Bone marrow (tissue), 2 donors: ENCODE data around the gene PRSS56.
A peak's percentile ranks its signal among the peaks of the same experiment; 100 is the strongest.
"Not testable (repeated sequence)": the region's sequence is repeated elsewhere in the genome, so short reads cannot be mapped to it uniquely, and the experiment has no call there.

Experiments used
- DNase-seq, 2 donors: peaks; one replicate each; lab custom pipeline; 2025; lab: John Stamatoyannopoulos, UW

PRSS56 gene

DNA sequence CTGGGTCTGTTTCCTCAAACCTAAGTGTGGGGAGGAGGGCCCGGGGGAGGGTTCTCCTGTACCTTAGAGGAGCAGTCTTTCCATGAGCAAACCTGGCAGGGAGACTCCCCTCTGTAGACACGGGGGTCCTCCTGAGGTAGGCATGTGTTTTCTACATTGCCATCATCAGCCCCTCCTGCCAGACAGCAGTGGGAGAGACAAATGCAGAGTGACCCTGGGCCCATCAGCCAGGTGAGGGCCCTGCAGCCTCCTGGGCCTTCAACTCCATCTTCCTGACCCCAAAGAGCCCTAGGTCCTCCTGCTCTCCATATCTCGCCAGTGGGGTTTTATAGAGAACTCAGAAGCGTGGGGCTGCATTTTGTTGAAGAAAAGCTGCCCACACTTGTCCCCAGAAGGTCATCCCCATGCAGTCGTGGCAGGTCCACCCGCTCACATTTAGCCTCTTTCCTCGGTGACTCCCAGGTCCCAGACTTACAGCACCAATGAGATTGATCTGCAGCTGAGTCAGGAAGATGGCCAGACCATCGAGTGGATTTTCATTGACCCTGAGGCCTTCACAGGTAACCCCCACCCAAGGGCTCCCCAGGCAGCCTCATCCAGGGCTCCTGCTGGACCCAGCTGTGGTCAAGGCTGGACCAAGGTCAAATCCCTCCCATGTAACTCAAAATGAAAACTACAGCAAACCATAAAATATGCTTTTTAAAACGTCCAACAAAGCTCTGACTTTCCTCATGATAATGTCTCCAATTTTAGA lies 21.9 kb downstream of the PRSS56 start:
- DNase-seq = no peak

- no peak for DNase-seq
Observed at GRCh38 chr2:232542715-232543467, 22.7 kb downstream of the PRSS56 start.

- no peak for DNase-seq
Observed at GRCh38 chr2:232543491-232543890, 23.3 kb downstream of the PRSS56 start.

- no peak for DNase-seq
Observed at GRCh38 chr2:232543928-232544631, 23.9 kb downstream of the PRSS56 start.

GRCh38 chr2:232544674-232545073 lies 24.5 kb downstream of the PRSS56 start:
- no peak for DNase-seq

GRCh38 chr2:232545511-232546375 lies 25.6 kb downstream of the PRSS56 start:
- no peak for DNase-seq

- DNase-seq = no peak
Observed at GRCh38 chr2:232547991-232548390, 27.8 kb downstream of the PRSS56 start.

DNA sequence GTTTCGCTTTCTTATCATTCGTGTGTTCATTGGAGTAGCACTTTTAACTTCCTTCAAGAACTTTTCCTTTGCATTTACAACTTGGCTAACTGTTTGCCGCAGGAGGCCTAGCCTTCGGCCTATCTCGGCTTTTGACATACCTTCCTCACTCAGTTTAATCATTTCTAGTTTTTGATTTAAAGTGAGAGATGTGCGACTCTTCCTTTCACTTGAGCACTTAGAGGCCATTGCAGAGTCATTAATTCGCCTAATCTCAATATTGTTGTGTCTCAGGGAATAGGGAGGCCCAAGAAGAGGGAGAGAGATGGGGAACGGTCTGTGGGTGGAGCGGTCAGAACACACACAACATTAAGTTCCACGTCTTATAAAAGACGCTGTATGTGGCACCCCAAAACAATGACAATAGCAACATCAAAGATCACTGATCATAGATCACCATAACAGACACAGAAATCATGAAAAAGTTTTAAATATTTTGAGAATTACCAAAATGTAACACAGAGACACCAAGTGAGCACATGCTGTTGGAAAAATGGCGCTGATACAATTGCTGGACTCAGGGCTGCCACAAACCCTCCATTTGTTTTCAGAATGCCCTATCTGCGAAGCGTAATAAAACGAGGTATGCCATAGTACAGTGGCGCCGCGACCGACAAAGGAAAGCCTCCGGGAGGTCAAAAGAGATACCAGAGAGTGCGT lies 29.6 kb downstream of the PRSS56 start:
- no peak for DNase-seq

DNA sequence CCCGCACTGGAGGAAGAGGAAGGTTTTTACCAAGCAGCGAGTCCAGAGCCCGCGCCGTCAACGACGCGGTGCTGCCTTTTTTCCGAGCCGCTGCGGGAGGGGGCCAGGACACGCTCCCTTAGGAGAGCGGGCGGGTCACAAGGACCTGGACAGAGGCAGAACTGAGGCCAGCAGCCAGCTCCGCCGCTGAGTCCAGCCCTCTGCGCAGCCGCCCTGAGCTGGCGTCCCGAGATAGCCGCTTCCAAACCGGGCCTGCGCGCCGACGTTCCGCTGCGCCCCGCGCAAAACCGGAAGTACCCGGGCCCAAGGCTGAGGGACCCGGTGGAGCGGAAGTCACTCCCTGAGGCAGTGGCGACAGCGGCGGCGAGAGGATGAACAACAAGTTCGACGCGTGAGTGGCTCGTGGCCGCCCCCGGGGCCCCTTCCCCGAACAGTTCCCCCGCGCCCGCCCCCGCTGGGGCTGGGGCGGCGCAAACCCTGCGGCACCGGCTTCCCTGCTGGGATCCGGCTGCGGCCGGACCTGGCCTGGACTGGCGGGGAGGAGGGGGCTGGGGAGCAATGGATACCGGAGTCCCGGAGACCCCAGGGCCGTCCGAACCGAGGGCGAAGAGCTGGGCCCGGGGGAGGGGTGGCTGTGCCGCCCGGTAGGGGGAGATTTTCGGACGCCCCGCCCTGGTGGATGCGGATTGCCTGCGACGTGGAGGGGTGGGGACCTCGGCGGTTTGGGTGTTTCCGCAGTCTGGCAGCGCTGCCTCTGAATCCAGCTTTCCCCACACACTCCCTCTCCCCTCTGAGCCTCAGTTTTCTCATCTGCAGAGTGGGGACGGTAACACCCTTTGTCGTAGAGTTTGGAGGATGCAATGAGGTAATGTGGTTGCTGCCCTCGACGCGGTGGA lies 30.4 kb downstream of the PRSS56 start, which contains the start of the genes EIF4E2 and TIGD1:
Gene EIF4E2, plus strand, starts transcription at position 336 of the 896 bp plus-strand sequence. Its CDS starts 36 bp downstream, at position 372.
Gene TIGD1, minus strand, starts transcription at position 204 of the 896 bp plus-strand sequence. CDS start 675 bp downstream, outside the sequence.
- DNase-seq = peak; percentile 78 to 82

GRCh38 chr2:232551250-232551638 lies 31.1 kb downstream of the PRSS56 start:
- peak in 1 of 2 donors; percentile 20 for DNase-seq

DNA sequence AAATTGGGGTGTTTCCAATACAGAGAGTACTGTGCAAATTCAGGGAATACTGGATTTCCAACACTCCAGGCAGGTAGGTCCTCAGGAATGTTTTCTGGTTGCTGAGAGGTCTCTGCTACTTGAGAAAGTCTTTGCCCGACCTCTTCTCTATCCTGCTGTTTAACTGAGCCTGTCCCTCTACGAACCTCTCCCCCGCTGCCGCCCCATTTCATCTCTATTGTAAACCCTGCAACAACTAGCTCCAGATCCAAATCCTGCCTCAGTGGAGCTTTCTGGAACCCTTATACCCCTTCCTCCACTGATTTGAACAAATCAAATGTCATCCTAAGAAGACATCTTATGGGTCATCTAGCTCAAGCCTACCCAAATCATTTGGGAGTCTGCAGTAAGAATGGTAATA lies 31.6 kb downstream of the PRSS56 start:
- DNase-seq = no peak

- no peak for DNase-seq
Observed at GRCh38 chr2:232556426-232556825, 36.2 kb downstream of the PRSS56 start.

- no peak for DNase-seq
Observed at GRCh38 chr2:232562515-232563151, 42.4 kb downstream of the PRSS56 start.

DNA sequence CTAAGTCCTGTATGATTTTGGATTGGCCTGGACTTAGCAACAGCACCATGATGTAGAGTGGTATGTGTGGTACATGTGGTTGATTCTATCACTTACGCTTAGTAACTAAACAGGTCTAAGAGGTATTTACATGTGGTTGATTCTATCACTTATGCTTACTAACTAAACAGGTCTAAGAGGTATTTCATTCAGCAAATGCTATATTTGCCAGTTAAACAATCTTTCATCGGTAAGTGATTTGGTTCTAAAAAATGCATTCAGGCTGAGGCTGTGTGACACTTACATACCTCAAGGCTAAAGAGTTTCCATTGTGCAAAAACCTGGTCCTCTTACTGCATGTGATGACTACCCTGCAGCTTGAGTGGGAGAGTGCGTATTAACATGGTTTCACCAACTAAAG lies 43.4 kb downstream of the PRSS56 start:
- no peak for DNase-seq

- no peak for DNase-seq
Observed at GRCh38 chr2:232567721-232568120, 47.5 kb downstream of the PRSS56 start.

GRCh38 chr2:232568161-232568560 lies 48.0 kb downstream of the PRSS56 start:
- no peak for DNase-seq

DNA sequence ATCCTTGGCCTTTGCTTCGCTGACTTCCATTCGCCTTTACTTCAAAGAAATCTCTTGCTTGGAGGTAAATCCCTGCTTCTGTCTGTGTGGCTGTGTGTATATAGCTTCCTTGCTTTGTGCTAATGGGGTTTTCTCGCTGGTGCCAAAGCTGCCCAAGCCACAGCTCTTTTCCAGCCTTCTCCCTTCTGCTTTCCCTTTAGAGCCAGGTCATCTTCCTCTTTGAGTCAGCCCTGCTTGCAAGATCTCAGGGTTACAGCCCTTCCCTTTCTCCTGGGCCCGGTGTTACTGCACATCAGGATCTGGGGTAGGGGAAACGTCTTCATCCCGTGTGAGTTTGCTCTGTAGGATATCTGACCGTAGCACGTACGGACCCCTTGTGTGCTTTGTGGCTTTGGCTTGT lies 49.4 kb downstream of the PRSS56 start:
- DNase-seq = no peak

GRCh38 chr2:232570481-232570880 lies 50.3 kb downstream of the PRSS56 start:
- DNase-seq = not testable (repeated sequence)

DNA sequence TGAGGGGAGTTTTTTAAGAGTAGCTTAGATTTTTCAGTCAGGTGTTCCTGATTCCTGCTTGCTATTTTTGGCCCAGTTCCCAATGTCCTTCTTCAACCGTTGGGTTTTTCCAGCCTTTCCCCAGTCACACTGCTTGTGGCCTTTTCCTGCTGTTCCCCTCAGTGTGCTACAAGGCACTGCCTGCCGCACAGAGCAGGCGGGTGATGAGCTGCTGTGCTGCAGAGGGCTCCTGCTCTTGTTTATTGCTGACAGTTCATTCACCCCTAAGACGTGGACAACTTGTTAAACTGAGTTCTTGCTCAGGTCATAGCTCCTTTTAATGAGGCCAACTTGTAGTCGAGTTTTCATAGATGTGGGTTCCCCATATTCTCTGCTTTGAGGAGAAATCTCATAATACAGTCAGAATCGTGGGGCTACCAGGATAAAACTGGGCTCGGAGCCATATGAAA lies 50.9 kb downstream of the PRSS56 start:
- no peak for DNase-seq
